Measurements from ENCODE around the gene AK1. TPM values are rescaled to one million over a fixed set of nuclear protein-coding genes. Genes with fewer than 3 reads are reported as not detected.

AK1 gene
- total RNA-seq, 1 experiment from 2014 or later, result 12.2 TPM

DNA sequence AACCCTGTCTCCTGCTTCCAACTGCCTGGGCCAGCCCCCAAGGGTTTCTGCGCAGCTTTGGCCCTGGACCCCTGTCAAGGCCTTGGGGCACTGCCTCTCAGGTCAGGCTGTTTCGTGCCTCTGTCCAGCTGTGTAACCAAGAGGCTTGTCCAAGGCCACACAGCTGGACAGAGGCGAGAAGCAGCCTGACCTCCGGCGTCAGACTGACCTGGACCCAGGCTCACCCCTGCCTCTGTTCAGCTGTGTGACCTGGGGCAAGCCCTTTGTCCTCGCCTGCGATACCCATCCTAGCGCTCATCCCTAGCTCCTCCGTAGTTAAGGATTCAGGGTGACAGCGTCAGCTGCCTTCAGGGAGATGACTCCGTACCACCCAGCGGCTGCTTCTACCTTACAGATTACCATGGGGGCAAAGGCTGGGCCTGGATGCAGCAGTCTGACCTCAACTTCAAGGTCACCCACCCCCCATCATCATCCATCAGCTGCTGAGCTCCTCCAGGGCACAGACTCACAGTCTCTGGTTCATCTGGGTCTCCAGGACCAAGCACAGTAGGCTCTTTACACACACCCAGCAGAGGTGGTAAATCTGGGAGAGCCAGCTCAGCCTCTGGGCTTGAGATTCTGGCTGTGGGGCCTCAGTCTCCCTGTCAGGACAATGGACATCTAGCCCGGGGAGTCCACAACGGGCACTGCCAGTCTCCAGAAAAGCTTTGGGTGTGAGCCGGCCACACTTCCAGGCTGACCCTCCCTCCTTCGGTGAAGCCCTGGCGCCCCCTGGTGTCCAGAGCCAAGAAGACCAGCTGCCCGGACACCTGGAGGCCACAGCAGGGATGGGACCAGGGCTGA lies 7.9 kb downstream of the AK1 start:
- intact Hi-C loops (cut with micrococcal nuclease; ENCODE audit: unreplicated experiment), result loop anchor here (5.0 kb wide), 1 partner anchor 132 kb away; the partner anchor contains the start of gene TOR2A
- CTCF ChIA-PET, result interaction anchor here (0.7 to 2.4 kb wide), 10 partner anchors 45 to 922 kb away, joined by 3 to 21 read pairs (median 4); partner anchors contain the start of genes FPGS and TOR2A
- TF ChIP-seq, protein P1, sequence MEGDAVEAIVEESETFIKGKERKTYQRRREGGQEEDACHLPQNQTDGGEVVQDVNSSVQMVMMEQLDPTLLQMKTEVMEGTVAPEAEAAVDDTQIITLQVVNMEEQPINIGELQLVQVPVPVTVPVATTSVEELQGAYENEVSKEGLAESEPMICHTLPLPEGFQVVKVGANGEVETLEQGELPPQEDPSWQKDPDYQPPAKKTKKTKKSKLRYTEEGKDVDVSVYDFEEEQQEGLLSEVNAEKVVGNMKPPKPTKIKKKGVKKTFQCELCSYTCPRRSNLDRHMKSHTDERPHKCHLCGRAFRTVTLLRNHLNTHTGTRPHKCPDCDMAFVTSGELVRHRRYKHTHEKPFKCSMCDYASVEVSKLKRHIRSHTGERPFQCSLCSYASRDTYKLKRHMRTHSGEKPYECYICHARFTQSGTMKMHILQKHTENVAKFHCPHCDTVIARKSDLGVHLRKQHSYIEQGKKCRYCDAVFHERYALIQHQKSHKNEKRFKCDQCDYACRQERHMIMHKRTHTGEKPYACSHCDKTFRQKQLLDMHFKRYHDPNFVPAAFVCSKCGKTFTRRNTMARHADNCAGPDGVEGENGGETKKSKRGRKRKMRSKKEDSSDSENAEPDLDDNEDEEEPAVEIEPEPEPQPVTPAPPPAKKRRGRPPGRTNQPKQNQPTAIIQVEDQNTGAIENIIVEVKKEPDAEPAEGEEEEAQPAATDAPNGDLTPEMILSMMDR (IDR thresholded peaks at IDR 0.05; ENCODE audit: unreplicated experiment), result peak; percentile 74
- BruUV-seq (replicated peaks), result no TSS peak
- Mint-ChIP-seq H3K27ac (ENCODE audit: unreplicated experiment) (no peak overlapping the region), H3K9me3 (ENCODE audit: low read depth, unreplicated experiment) (no peaks in the 10 kb centered on the region), H3K36me3 (ENCODE audit: insufficient read depth, unreplicated experiment) (no peaks in the 10 kb centered on the region), H3K4me3 (ENCODE audit: low read depth, unreplicated experiment) (no peak overlapping the region), H3K4me1 (ENCODE audit: low read depth, unreplicated experiment) (no peaks in the 10 kb centered on the region), H3K27me3 (ENCODE audit: unreplicated experiment) (no peaks in the 10 kb centered on the region)
- DNase-seq, result peak; percentile 89

DNA sequence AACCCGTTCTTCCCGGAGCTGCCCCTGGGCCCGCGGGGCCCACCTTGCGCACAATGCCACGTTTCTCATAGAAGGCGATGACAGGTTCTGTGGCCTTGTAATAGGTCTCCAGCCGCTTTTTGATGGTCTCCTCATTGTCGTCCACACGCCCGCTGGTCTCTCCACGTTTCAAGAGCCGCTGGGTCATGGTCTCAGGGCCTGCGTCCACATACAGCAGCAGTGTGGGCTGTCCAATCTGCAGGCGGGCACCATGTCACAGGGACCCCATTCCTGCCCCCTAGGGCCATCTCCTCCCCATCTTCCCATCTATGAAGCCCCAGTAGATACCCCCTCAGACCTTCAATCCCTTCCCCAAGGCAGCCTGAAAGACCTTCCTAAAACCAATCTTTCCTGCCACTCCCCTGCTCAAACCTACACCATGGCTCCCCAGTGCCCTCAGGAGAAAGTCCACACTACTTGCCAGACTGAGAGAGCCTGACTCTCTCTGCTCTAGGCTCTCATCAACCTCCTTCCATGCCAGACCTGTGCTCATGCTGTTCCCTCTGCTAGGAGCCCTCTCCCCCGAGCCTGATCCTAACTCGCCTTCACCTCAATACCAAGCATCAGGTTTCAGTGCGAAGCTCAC lies 9.1 kb downstream of the AK1 start:
- intact Hi-C loops (cut with micrococcal nuclease; ENCODE audit: unreplicated experiment), result no loop called here
- CTCF ChIA-PET, result interaction anchor here (2.4 kb wide), 1 partner anchor 133 kb away, joined by 21 read pairs; the partner anchor contains the start of gene TOR2A

DNA sequence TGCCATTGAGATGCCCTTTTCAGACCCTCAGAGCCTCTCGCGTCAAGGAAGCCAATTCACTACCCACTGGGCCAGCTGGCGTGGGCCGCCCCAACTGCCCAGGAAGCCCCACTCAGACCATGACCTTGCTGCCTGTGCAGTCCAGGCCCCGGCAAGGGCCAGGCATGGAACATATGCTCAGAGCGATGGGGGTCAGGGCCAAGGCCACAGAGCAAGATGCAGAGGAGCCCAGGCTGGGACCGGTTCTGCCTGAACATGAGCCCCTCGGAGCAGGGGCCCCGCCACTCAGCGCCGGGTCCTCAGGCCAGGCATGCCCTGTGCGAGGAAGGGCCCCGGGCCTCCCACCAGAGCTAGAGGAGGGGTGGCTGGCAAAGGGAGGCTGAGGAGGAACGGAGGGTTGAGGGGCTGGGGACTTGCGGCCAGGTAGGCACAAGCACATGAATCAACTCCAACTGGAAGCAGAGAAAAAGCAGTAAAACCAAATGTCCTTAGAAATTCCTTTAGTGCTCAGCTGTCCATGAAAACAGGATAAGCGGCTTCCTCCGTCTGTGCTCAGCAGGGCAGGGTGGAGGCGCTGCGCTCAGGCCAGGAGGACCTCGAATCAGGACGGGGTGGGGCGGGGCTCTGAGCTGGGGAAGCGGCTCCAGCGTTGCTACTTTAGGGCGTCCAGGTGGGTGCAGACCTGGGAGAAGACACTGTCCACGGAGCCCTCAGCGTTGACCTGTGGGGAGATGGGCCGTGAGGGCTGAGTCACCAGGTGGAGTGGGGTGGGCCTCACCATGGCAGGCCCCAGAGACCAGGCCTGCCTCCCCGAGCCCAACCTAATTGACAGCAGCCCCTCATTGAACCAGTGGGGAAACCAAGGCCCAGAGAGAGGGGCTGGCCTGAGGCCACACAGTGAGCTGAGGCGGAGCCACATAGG lies 9.9 kb downstream of the AK1 start:
- H3K36me3 Mint-ChIP-seq (ENCODE audit: insufficient read depth, unreplicated experiment), result no peaks in the 10 kb centered on the region
- H3K27me3 Mint-ChIP-seq (ENCODE audit: unreplicated experiment), result no peaks in the 10 kb centered on the region
- TF ChIP-seq, protein P1 (IDR thresholded peaks at IDR 0.05; ENCODE audit: unreplicated experiment), result no peak
- intact Hi-C loops (cut with micrococcal nuclease; ENCODE audit: unreplicated experiment), result no loop called here
- H3K4me1 Mint-ChIP-seq (ENCODE audit: low read depth, unreplicated experiment), result no peaks in the 10 kb centered on the region
- no peak for DNase-seq
- no TSS peak for BruUV-seq (replicated peaks)
- H3K4me3 Mint-ChIP-seq (ENCODE audit: low read depth, unreplicated experiment), result no peak overlapping the region
- CTCF ChIA-PET, result no interaction called here
- no peaks in the 10 kb centered on the region for H3K9me3 Mint-ChIP-seq (ENCODE audit: low read depth, unreplicated experiment)
- no peak overlapping the region for H3K27ac Mint-ChIP-seq (ENCODE audit: unreplicated experiment)

More for the DNA sequence above, 9.1 kb downstream of the AK1 start:
- no peak overlapping the region for H3K27ac Mint-ChIP-seq (ENCODE audit: unreplicated experiment)
- H3K36me3 Mint-ChIP-seq (ENCODE audit: insufficient read depth, unreplicated experiment), result no peaks in the 10 kb centered on the region
- no peak for DNase-seq
- no peaks in the 10 kb centered on the region for H3K27me3 Mint-ChIP-seq (ENCODE audit: unreplicated experiment)
- no peaks in the 10 kb centered on the region for H3K9me3 Mint-ChIP-seq (ENCODE audit: low read depth, unreplicated experiment)
- no peaks in the 10 kb centered on the region for H3K4me1 Mint-ChIP-seq (ENCODE audit: low read depth, unreplicated experiment)
- no peak overlapping the region for H3K4me3 Mint-ChIP-seq (ENCODE audit: low read depth, unreplicated experiment)
- BruUV-seq (replicated peaks), result no TSS peak
- TF ChIP-seq, protein P1 (IDR thresholded peaks at IDR 0.05; ENCODE audit: unreplicated experiment), result no peak

DNA sequence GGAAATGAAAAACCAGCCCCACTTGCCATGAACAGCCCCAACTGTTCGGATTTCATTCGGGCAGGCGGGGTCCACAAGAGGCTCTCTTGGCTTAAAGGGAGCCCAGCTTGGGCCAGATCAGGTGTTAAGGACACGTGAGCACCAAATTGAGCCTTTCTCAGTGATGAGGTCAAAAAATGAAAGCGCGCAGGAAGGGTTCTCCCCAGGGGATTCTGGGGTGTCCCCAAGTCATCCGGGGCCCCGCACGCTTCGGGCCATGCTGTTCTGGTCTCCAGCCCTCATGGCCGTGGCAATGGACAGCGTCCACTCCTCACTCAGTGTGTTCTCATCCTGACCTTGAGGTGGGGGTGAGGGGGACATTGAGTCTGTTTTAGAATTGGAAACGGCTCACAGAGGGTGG lies 10.9 kb downstream of the AK1 start:
- no TSS peak for BruUV-seq (replicated peaks)
- Mint-ChIP-seq H3K9me3 (ENCODE audit: low read depth, unreplicated experiment) (no peaks in the 10 kb centered on the region), H3K4me3 (ENCODE audit: low read depth, unreplicated experiment) (no peak overlapping the region), H3K27me3 (ENCODE audit: unreplicated experiment) (no peaks in the 10 kb centered on the region), H3K36me3 (ENCODE audit: insufficient read depth, unreplicated experiment) (no peaks in the 10 kb centered on the region), H3K4me1 (ENCODE audit: low read depth, unreplicated experiment) (no peaks in the 10 kb centered on the region), H3K27ac (ENCODE audit: unreplicated experiment) (no peak overlapping the region)
- TF ChIP-seq, protein P1 (IDR thresholded peaks at IDR 0.05; ENCODE audit: unreplicated experiment), result no peak
- intact Hi-C loops (cut with micrococcal nuclease; ENCODE audit: unreplicated experiment), result no loop called here
- CTCF ChIA-PET, result no interaction called here
- DNase-seq, result no peak
